T-cell (primary cell): Measurements from ENCODE around the gene PITPNC1. TPM values are rescaled to one million over a fixed set of nuclear protein-coding genes. Genes with fewer than 3 reads are reported as not detected.
"Not testable (repeated sequence)": the region's sequence is repeated elsewhere in the genome, so short reads cannot be mapped to it uniquely, and the experiment has no call there.

Experiments used
- ATAC-seq, 4 experiments: fragments of 200-7000 bp in 3 of 4; fragments of 150-1000 bp in 1 of 4; cut with Tn5 transposase; replicated peaks in 1 of 4; 1 replicate in 3 of 4; 2 replicates in 1 of 4; pipeline ENCODE4 v1.10.0; 2021; ENCODE audit warnings: moderate library complexity in 3 of 4, mild to moderate bottlenecking in 2 of 4, moderate number of reproducible peaks in 1 of 4
- CTCF ChIA-PET, 2 donors: fragments of 300-600 bp; sonication (Branson Sonifier 250); formaldehyde crosslinking; loops; one replicate each; lab custom pipeline; 2022; ENCODE audit warnings: antibody characterized with exemption in 2 of 2; lab: Charles Lee
- POLR2A ChIA-PET, 2 donors: fragments of 300-600 bp; sonication (Branson Sonifier 250); formaldehyde crosslinking; loops; one replicate each; lab custom pipeline; 2022; ENCODE audit warnings: antibody characterized with exemption in 2 of 2; lab: Charles Lee
- DNase-seq, 35 experiments: peaks; one replicate each; pipeline versions ENCODE4 v3.0.0 to v3.0.0-alpha.2; 2013 to 2023
- H3K27ac ChIP-seq: one replicate; pipeline ENCODE4 v1.5.1; 2013; ENCODE audit warnings: low read length
- H3K27me3 ChIP-seq, 2 experiments: replicated peaks in 1 of 2; 1 replicate in 1 of 2; 2 replicates in 1 of 2; pipeline versions ENCODE4 v1.6.1 to v1.7.0; 2013; ENCODE audit warnings: low read length in 1 of 2, mixed read lengths in 1 of 2; ENCODE audit not compliant: control insufficient read depth in 2 of 2, insufficient read depth in 2 of 2; ENCODE audit errors: extremely low read depth in 1 of 2
- H3K36me3 ChIP-seq, 2 donors: 1 replicate in 1 of 2; 2 replicates in 1 of 2; pipeline versions ENCODE4 v1.6.1 to v1.7.0; 2013; ENCODE audit warnings: low read length in 1 of 2; ENCODE audit not compliant: control insufficient read depth in 2 of 2, insufficient read depth in 1 of 2; ENCODE audit errors: extremely low read depth in 1 of 2
- H3K4me1 ChIP-seq, 2 experiments: 1 replicate in 1 of 2; 2 replicates in 1 of 2; pipeline versions ENCODE4 v1.6.1 to v1.7.0; 2013; ENCODE audit warnings: low read length in 2 of 2, mixed read lengths in 1 of 2; ENCODE audit not compliant: insufficient read depth in 2 of 2, control insufficient read depth in 1 of 2; ENCODE audit errors: extremely low read depth in 1 of 2
- H3K4me3 ChIP-seq, 2 donors: 1 replicate in 1 of 2; 2 replicates in 1 of 2; pipeline versions ENCODE4 v1.5.1 to v1.7.0; 2013; ENCODE audit warnings: mild to moderate bottlenecking in 2 of 2, low read length in 1 of 2, moderate library complexity in 1 of 2; ENCODE audit not compliant: control insufficient read depth in 1 of 2; ENCODE audit errors: extremely low read depth in 1 of 2
- H3K9me3 ChIP-seq: 2 replicates; pipeline ENCODE4 v1.7.0; 2013
- H3K27ac Mint-ChIP-seq, 2 donors: one replicate each; pipeline ENCODE4 v1.8.0; 2020 to 2021; ENCODE audit warnings: mild to moderate bottlenecking in 2 of 2, mixed read lengths in 2 of 2
- H3K27me3 Mint-ChIP-seq, 2 donors: one replicate each; pipeline ENCODE4 v1.8.0; 2021 to 2022; ENCODE audit warnings: mixed read lengths in 2 of 2
- H3K36me3 Mint-ChIP-seq: one replicate; pipeline ENCODE4 v1.8.0; 2021; ENCODE audit warnings: mixed read lengths
- H3K4me1 Mint-ChIP-seq, 3 donors: one replicate each; pipeline ENCODE4 v1.8.0; 2020 to 2022; ENCODE audit warnings: mixed read lengths in 3 of 3, mild to moderate bottlenecking in 1 of 3
- H3K4me3 Mint-ChIP-seq, 3 donors: one replicate each; pipeline ENCODE4 v1.8.0; 2020 to 2022; ENCODE audit warnings: mild to moderate bottlenecking in 3 of 3, mixed read lengths in 3 of 3, moderate library complexity in 3 of 3
- H3K9me3 Mint-ChIP-seq, 3 donors: one replicate each; pipeline ENCODE4 v1.8.0; 2020 to 2022; ENCODE audit warnings: mixed read lengths in 3 of 3
- whole genome bisulfite sequencing: methylation state at CpG from one replicate; pipeline ENCODE4 v1.1.5; 2013; ENCODE audit warnings: missing lambda C conversion rate; ENCODE audit not compliant: insufficient coverage; 5-methylcytosine and 5-hydroxymethylcytosine counted together
- total RNA-seq, 35 experiments: library from RNA in 6 of 35; stranded (reverse) in 6 of 35; fragments of 120-200 nt in 1 of 35; gene quantifications; one replicate each; pipeline versions ENCODE4 v1.2.1 to v1.2.4 and lab custom pipeline; 2013 to 2026

The PITPNC1 gene
- total RNA-seq, 5 donors from 2014 or later (not counting 1 experiment from before 2014, with no cell fraction given): 82.6 to 132 (median 111) TPM

- no peak overlapping the region for H3K4me3 Mint-ChIP-seq
- peaks cover 21% of the 10 kb centered on the region for H3K36me3 Mint-ChIP-seq
- peaks cover 8 to 12% (median 8%) of the 10 kb centered on the region in 3 donors for H3K9me3 Mint-ChIP-seq
- H3K4me3 ChIP-seq: no peak overlapping the region
- no CpG with 5 or more reads among the region's 3 CpGs for WGBS
- CTCF ChIA-PET: interaction anchor here in 1 of 2 donors (1.2 kb wide), 1 partner anchor 135 kb away, joined by 4 read pairs; no protein-coding TSS in a partner anchor
- H3K27me3 Mint-ChIP-seq: no peaks in the 10 kb centered on the region
- POLR2A ChIA-PET: no interaction called here
- H3K27ac ChIP-seq: no peak overlapping the region
- H3K36me3 ChIP-seq: no peaks in the 10 kb centered on the region
- H3K4me1 ChIP-seq: peaks cover 0 to 13% of the 10 kb centered on the region in 2 experiments
- H3K27me3 ChIP-seq: no peaks in the 10 kb centered on the region
- ATAC-seq: no peak
- no peak for DNase-seq
- no peak overlapping the region for H3K27ac Mint-ChIP-seq
- H3K9me3 ChIP-seq: no peaks in the 10 kb centered on the region
- peaks cover 49 to 56% (median 51%) of the 10 kb centered on the region in 3 donors for H3K4me1 Mint-ChIP-seq
Observed at GRCh38 chr17:67511012-67511411, 133.9 kb downstream of the PITPNC1 start.

GRCh38 chr17:67511804-67512203 lies 134.7 kb downstream of the PITPNC1 start:
- DNase-seq (no peak), ATAC-seq (no peak)
- H3K4me3 Mint-ChIP-seq: no peak overlapping the region
- no peaks in the 10 kb centered on the region for H3K36me3 ChIP-seq
- 80% methylated on average over 1 of the region's 2 CpGs for WGBS
- peaks cover 0 to 13% of the 10 kb centered on the region in 2 experiments for H3K4me1 ChIP-seq
- no peak overlapping the region for H3K27ac Mint-ChIP-seq
- H3K27ac ChIP-seq: no peak overlapping the region
- H3K9me3 ChIP-seq: no peaks in the 10 kb centered on the region
- peaks cover 23% of the 10 kb centered on the region for H3K36me3 Mint-ChIP-seq
- no peaks in the 10 kb centered on the region for H3K27me3 Mint-ChIP-seq
- H3K27me3 ChIP-seq: no peaks in the 10 kb centered on the region
- peaks cover 8 to 12% (median 8%) of the 10 kb centered on the region in 3 donors for H3K9me3 Mint-ChIP-seq
- CTCF ChIA-PET: interaction anchor here in 1 of 2 donors (1.2 kb wide), 1 partner anchor 136 kb away, joined by 4 read pairs; no protein-coding TSS in a partner anchor
- POLR2A ChIA-PET: no interaction called here
- H3K4me1 Mint-ChIP-seq: peaks cover 48 to 61% (median 54%) of the 10 kb centered on the region in 3 donors
- no peak overlapping the region for H3K4me3 ChIP-seq

DNA sequence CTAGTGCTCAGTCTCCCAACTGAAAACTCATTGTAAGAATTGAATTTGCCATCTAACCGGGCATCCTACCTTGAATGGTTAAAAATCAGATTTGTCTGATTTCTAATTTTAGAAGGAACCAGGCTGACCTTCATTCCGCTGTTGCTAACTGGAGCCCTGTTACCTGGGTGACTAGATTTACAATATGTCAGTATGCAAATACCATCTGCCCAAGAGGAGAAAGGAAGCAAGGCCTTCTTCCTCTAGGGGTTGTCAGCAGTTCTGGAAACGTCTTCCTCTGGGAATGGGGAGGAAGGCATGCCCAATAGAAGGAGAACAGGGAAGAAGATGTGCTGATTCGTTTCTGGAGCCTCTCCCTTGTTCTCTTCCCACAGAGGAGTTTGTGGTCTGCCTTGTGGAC lies 137.9 kb downstream of the PITPNC1 start:
- Mint-ChIP-seq H3K27ac (peak overlapping the region; percentile 23 to 49), H3K27me3 (no peaks in the 10 kb centered on the region), H3K9me3 (peaks cover 0 to 7% (median 4%) of the 10 kb centered on the region in 3 donors), H3K36me3 (peaks cover 26% of the 10 kb centered on the region), H3K4me1 (peaks cover 55 to 72% (median 68%) of the 10 kb centered on the region in 3 donors), H3K4me3 (no peak overlapping the region)
- no peaks in the 10 kb centered on the region for H3K36me3 ChIP-seq
- ATAC-seq: no peak
- WGBS: 100% methylated on average over 1 of the region's 4 CpGs
- H3K27me3 ChIP-seq: no peaks in the 10 kb centered on the region
- no peak overlapping the region for H3K27ac ChIP-seq
- CTCF ChIA-PET: no interaction called here
- H3K4me3 ChIP-seq: no peak overlapping the region
- H3K9me3 ChIP-seq: no peaks in the 10 kb centered on the region
- DNase-seq: no peak
- POLR2A ChIA-PET: no interaction called here
- H3K4me1 ChIP-seq: peaks cover 7 to 17% of the 10 kb centered on the region in 2 experiments

DNA sequence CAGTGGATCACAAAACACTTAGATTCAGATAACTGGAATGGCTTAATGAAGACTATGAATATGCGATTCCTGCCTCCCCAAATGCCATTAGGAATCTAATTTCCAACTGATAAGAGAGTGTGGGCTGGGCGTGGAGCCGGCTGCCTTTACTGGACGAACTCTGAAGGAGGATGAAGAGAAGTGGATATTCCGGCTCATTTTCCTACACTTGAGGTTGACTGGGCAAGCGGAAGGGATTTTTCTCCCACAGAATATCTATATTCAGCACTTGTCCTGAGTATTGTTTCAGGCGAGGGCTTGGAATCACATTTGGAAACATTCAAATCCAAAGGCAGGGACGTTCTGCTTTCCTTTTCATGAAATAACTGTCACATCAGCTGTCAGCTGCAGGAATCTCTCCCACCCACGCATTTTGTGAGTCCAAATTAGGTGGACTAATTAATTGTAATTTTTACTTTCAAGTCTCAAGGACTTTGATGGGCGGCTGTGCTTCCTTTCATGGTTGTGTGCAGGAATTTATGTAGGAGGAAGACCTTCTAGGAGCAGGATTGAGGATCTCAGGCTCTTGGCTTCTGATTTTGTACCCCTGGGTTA lies 138.5 kb downstream of the PITPNC1 start:
- DNase-seq (no peak), ATAC-seq (no peak)
- H3K36me3 Mint-ChIP-seq: peaks cover 26% of the 10 kb centered on the region
- no peak overlapping the region for H3K4me3 ChIP-seq
- no peak overlapping the region for H3K27ac ChIP-seq
- no peaks in the 10 kb centered on the region for H3K27me3 ChIP-seq
- ChIA-PET CTCF (no interaction called here), POLR2A (no interaction called here)
- no peaks in the 10 kb centered on the region for H3K36me3 ChIP-seq
- H3K9me3 ChIP-seq: no peaks in the 10 kb centered on the region
- peaks cover 0 to 7% (median 4%) of the 10 kb centered on the region in 3 donors for H3K9me3 Mint-ChIP-seq
- H3K4me1 ChIP-seq: peaks cover 9 to 18% of the 10 kb centered on the region in 2 experiments
- H3K27ac Mint-ChIP-seq: peak overlapping the region; percentile 23 to 53
- WGBS: 100% methylated on average over 1 of the region's 10 CpGs
- peaks cover 55 to 72% (median 69%) of the 10 kb centered on the region in 3 donors for H3K4me1 Mint-ChIP-seq
- no peaks in the 10 kb centered on the region for H3K27me3 Mint-ChIP-seq
- H3K4me3 Mint-ChIP-seq: no peak overlapping the region

- Mint-ChIP-seq H3K27ac (peak overlapping the region; percentile 53 to 61), H3K4me1 (peaks cover 60 to 75% (median 73%) of the 10 kb centered on the region in 3 donors), H3K36me3 (peaks cover 25% of the 10 kb centered on the region)
- peaks cover 9 to 18% of the 10 kb centered on the region in 2 experiments for H3K4me1 ChIP-seq
- H3K9me3 ChIP-seq, ATAC-seq, H3K9me3 Mint-ChIP-seq, DNase-seq, H3K4me3 Mint-ChIP-seq, H3K36me3 ChIP-seq, H3K27me3 ChIP-seq, H3K27me3 Mint-ChIP-seq, H3K4me3 ChIP-seq, H3K27ac ChIP-seq: not testable (repeated sequence)
- WGBS: 96% methylated on average over 4 of the region's 10 CpGs
- CTCF ChIA-PET: interaction anchor here (0.6 kb wide), 2 partner anchors 10 to 141 kb away, joined by 3 read pairs; no protein-coding TSS in a partner anchor
- POLR2A ChIA-PET: interaction anchor here in 1 of 2 donors (0.6 kb wide), 1 partner anchor 34 kb away, joined by 3 read pairs; no protein-coding TSS in a partner anchor
Observed at GRCh38 chr17:67516571-67516970, 139.5 kb downstream of the PITPNC1 start.

GRCh38 chr17:67517325-67517724 lies 140.2 kb downstream of the PITPNC1 start:
- H3K27ac Mint-ChIP-seq: peak overlapping the region in 1 of 2 donors; percentile 55
- H3K9me3 Mint-ChIP-seq: peaks cover 0 to 7% (median 4%) of the 10 kb centered on the region in 3 donors
- ATAC-seq (no peak), DNase-seq (no peak)
- Histone ChIP-seq H3K27ac (no peak overlapping the region), H3K4me1 (peaks cover 9 to 18% of the 10 kb centered on the region in 2 experiments), H3K36me3 (no peaks in the 10 kb centered on the region), H3K4me3 (no peak overlapping the region), H3K9me3 (no peaks in the 10 kb centered on the region), H3K27me3 (no peaks in the 10 kb centered on the region)
- H3K27me3 Mint-ChIP-seq: no peaks in the 10 kb centered on the region
- H3K4me1 Mint-ChIP-seq: peaks cover 60 to 76% (median 73%) of the 10 kb centered on the region in 3 donors
- no peak overlapping the region for H3K4me3 Mint-ChIP-seq
- ChIA-PET CTCF (no interaction called here), POLR2A (interaction anchor here in 1 of 2 donors (0.5 kb wide), 1 partner anchor 43 kb away, joined by 3 read pairs; no protein-coding TSS in a partner anchor)
- H3K36me3 Mint-ChIP-seq: peaks cover 25% of the 10 kb centered on the region
- whole genome bisulfite sequencing: no CpG with 5 or more reads among the region's 1 CpG
